ENCODE measurements around the gene PSMG2.

DNA sequence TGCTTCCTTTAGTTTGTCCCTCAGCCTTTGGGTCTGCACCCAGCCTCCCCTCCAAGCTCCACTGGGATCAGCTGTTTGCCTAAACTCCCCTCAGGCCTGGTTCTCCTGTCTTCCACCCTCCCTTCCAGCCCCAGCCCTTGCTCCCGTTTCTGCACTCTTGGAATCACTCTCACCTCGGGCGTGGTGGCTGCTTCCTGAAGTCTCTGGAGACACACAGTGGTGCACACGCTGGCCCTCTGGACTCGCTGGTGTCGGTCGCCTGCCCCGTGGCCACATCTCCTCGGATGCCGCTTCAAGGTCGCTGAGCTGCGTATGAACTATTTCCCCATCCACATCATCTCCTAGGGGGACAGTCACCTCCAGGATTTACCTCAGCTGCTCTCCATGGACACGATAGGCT lies 46.3 kb downstream of the PSMG2 start:
- TF ChIP-seq POLR2AphosphoS5 (IDR thresholded peaks at IDR 0.05; ENCODE audit: low read depth, low read length) (no peak), POLR2A (IDR thresholded peaks at IDR 0.05; ENCODE audit: borderline replicate concordance, extremely low read depth, insufficient read depth, insufficient read length) (no peak), EZH2 (IDR thresholded peaks at IDR 0.05) (no peak), JUND (IDR thresholded peaks at IDR 0.05) (no peak), ZFX (IDR thresholded peaks at IDR 0.05) (no peak), EGR1 (IDR thresholded peaks at IDR 0.05; ENCODE audit: low read depth) (no peak), SIN3A (IDR thresholded peaks at IDR 0.05; ENCODE audit: low read depth) (no peak), ZNF274 (IDR thresholded peaks at IDR 0.05; ENCODE audit: low read depth, low read length) (no peak), MAX (IDR thresholded peaks at IDR 0.05) (no peak), ATF3 (IDR thresholded peaks at IDR 0.05) (no peak)
- TF ChIP-seq, protein P1, sequence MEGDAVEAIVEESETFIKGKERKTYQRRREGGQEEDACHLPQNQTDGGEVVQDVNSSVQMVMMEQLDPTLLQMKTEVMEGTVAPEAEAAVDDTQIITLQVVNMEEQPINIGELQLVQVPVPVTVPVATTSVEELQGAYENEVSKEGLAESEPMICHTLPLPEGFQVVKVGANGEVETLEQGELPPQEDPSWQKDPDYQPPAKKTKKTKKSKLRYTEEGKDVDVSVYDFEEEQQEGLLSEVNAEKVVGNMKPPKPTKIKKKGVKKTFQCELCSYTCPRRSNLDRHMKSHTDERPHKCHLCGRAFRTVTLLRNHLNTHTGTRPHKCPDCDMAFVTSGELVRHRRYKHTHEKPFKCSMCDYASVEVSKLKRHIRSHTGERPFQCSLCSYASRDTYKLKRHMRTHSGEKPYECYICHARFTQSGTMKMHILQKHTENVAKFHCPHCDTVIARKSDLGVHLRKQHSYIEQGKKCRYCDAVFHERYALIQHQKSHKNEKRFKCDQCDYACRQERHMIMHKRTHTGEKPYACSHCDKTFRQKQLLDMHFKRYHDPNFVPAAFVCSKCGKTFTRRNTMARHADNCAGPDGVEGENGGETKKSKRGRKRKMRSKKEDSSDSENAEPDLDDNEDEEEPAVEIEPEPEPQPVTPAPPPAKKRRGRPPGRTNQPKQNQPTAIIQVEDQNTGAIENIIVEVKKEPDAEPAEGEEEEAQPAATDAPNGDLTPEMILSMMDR (IDR thresholded peaks at IDR 0.05 in 2 of 3, conservative IDR thresholded peaks at IDR 0.05 in 1 of 3; ENCODE audit: borderline replicate concordance in 1 of 3, insufficient read depth in 1 of 3, low read depth in 2 of 3, low read length in 2 of 3): no peak
